Right lobe of liver (tissue), 6 donors: ENCODE results near the gene CDKAL1. TPM values are rescaled to one million over a fixed set of nuclear protein-coding genes. Genes with fewer than 3 reads are reported as not detected.

Experiments
- ATAC-seq, 4 donors: fragments of 200-7000 bp; cut with Tn5 transposase; one replicate each; pipeline ENCODE4 v1.9.1; 2020; ENCODE audit warnings: mild to moderate bottlenecking in 4 of 4, moderate library complexity in 4 of 4
- DNase-seq, 3 donors: peaks; one replicate each; pipeline ENCODE4 v3.0.0-alpha.2; 2020
- H3K27ac ChIP-seq, 3 donors: fragments of 200-600 bp; one replicate each; pipeline ENCODE4 v1.8.0; 2022
- H3K27me3 ChIP-seq, 2 donors: fragments of 200-600 bp; one replicate each; pipeline ENCODE4 v1.8.0; 2022
- H3K36me3 ChIP-seq, 4 donors: fragments of 200-600 bp; sonication (generic) in 1 of 4; one replicate each; pipeline versions ENCODE4 v1.5.1 to v1.8.0; 2017 to 2022; ENCODE audit warnings: control low read depth in 1 of 4
- H3K4me1 ChIP-seq, 4 donors: fragments of 200-600 bp; sonication (generic) in 1 of 4; one replicate each; pipeline versions ENCODE4 v1.5.1 to v1.8.0; 2017 to 2022; ENCODE audit warnings: control low read depth in 1 of 4
- H3K4me3 ChIP-seq, 3 donors: fragments of 200-600 bp; one replicate each; pipeline ENCODE4 v1.8.0; 2022
- H3K9me3 ChIP-seq, 4 donors: fragments of 200-600 bp; sonication (generic) in 1 of 4; one replicate each; pipeline versions ENCODE4 v1.5.1 to v1.8.0; 2017 to 2022; ENCODE audit warnings: control low read depth in 1 of 4
- CTCF ChIP-seq, 4 donors: fragments of 200-600 bp in 3 of 4; fragments of 450-650 bp in 1 of 4; IDR thresholded peaks; one replicate each; pipeline versions ENCODE4 v1.5.1 to v1.8.0; 2016 to 2022; ENCODE audit warnings: antibody characterized with exemption in 4 of 4, mild to moderate bottlenecking in 2 of 4
- POLR2A ChIP-seq: fragments of 450-650 bp; IDR thresholded peaks from one replicate; pipeline ENCODE4 v1.6.1; 2017; ENCODE audit warnings: antibody characterized with exemption, mild to moderate bottlenecking
- WGBS: methylation state at CpG from one replicate; pipeline ENCODE4 v1.1.6; 2018; ENCODE audit warnings: low coverage, low lambda C conversion rate; ENCODE audit not compliant: insufficient coverage; ENCODE audit errors: missing lambda C conversion rate; 5-methylcytosine and 5-hydroxymethylcytosine counted together
- intact Hi-C, 2 donors: fragments of 100-400 bp; cut with DNase I; formaldehyde crosslinking; loops; one replicate each; pipeline versions ENCODE4 v1.11.2 to v1.14.1; 2022
- long read RNA-seq: library from polyadenylated mRNA; unstranded; transcript quantifications from one replicate; pipeline ENCODE4 v2.0.0, GENCODE V29; 2019
- total RNA-seq, 6 experiments: library from RNA; depleted of rRNA in 2 of 6; stranded (reverse); fragments of >200 nt in 2 of 6; fragmentation: NEBNext Ultra II Directional in 3 of 6; extraction: Animal tissue kit (Norgen Biotek cat#: 25700) in 3 of 6; gene quantifications; one replicate each; pipeline versions ENCODE4 v1.1.0 to v1.2.4, GENCODE V29; 2016 to 2023
- donor health status: DM: no; HTN: yes; CAD: no.
- donor health status: DM: no; HTN: no; CAD: no.
- donor health status: DM: no; HTN: no; CAD: no.
- donor health status: DM: no; HTN: yes; CAD: no.
- donor health status: DM: no; HTN: yes; CAD: no.

The CDKAL1 gene
- total RNA-seq, result 1 to 10 TPM; 4.5 to 7.0 (median 6.2) TPM
- long read RNA-seq, partial matches to known transcripts, result 1 of 2 reads
- long read RNA-seq, other reads (novel, unspliced or antisense), result 0 of 2 reads

GRCh38 chr6:20534295-20535262, at the start of gene CDKAL1:
Gene CDKAL1 (plus strand): TSS chr6:20534457. CDS start chr6:20546351, 11,894 bp downstream.
- under 1% methylated on average over 30 of the region's 31 CpGs for WGBS
- H3K4me3 ChIP-seq, result peak within 1 kb of the TSS; percentile 68 to 74 (median 68)
- no peak for TF ChIP-seq CTCF (IDR thresholded peaks at IDR 0.05)
- TF ChIP-seq POLR2A, result peak; percentile 75
- peaks cover 0 to 10% (median 3%) of the 10 kb centered on the region in 4 donors for H3K4me1 ChIP-seq
- peak within 1 kb of the TSS; percentile 49 to 54 (median 52) for H3K27ac ChIP-seq
- no peaks in the 10 kb centered on the region for H3K9me3 ChIP-seq
- intact Hi-C loops, result loop anchor here (5.0 to 10.0 kb wide), 2 partner anchors 240 to 242 kb away; no protein-coding TSS in a partner anchor
- H3K27me3 ChIP-seq, result no peaks in the 10 kb centered on the region
- DNase-seq (peak; percentile 82 to 91 (median 89)), ATAC-seq (peak; percentile 93 to 99 (median 98))
- no peaks in the 10 kb centered on the region for H3K36me3 ChIP-seq

- H3K36me3 ChIP-seq, result peaks cover 0 to 14% (median 0%) of the 10 kb centered on the region in 4 donors
- 85% methylated on average over 4 of the region's 4 CpGs for WGBS
- ATAC-seq, result no peak
These were observed 47.6 kb upstream of the CDKAL1 start for GRCh38 chr6:20486641-20487040.

GRCh38 chr6:20487669-20488375, 46.4 kb upstream of the CDKAL1 start:
- Histone ChIP-seq H3K36me3 (peaks cover 0 to 14% (median 0%) of the 10 kb centered on the region in 4 donors), H3K9me3 (no peaks in the 10 kb centered on the region), H3K4me3 (no peak overlapping the region), H3K27ac (no peak overlapping the region), H3K27me3 (no peaks in the 10 kb centered on the region), H3K4me1 (no peaks in the 10 kb centered on the region)
- 97% methylated on average over 6 of the region's 6 CpGs for WGBS
- ATAC-seq, result no peak
- DNase-seq, result no peak
- intact Hi-C loops, result no loop called here
- TF ChIP-seq CTCF (IDR thresholded peaks at IDR 0.05) (no peak), POLR2A (no peak)

More at GRCh38 chr6:20486641-20487040, 47.6 kb upstream of the CDKAL1 start:
- Histone ChIP-seq H3K4me3 (no peak overlapping the region), H3K9me3 (no peaks in the 10 kb centered on the region), H3K27me3 (no peaks in the 10 kb centered on the region), H3K27ac (no peak overlapping the region), H3K4me1 (no peaks in the 10 kb centered on the region)
- no peak for TF ChIP-seq POLR2A
- TF ChIP-seq CTCF (IDR thresholded peaks at IDR 0.05), result no peak
- no peak for DNase-seq
- intact Hi-C loops, result no loop called here

GRCh38 chr6:20490591-20490990, 43.7 kb upstream of the CDKAL1 start:
- Histone ChIP-seq H3K4me1 (no peaks in the 10 kb centered on the region), H3K9me3 (no peaks in the 10 kb centered on the region), H3K4me3 (no peak overlapping the region), H3K27ac (no peak overlapping the region), H3K36me3 (peaks cover 0 to 14% (median 0%) of the 10 kb centered on the region in 4 donors), H3K27me3 (no peaks in the 10 kb centered on the region)
- 88% methylated on average over 4 of the region's 6 CpGs for WGBS
- ATAC-seq, result no peak
- no peak for DNase-seq
- TF ChIP-seq POLR2A (no peak), CTCF (IDR thresholded peaks at IDR 0.05) (no peak)
- intact Hi-C loops, result no loop called here
